HG03280 (cell line): ENCODE results near the gene HECTD3.

ENCODE experiments used
- ATAC-seq: cut with Tn5 transposase; IDR thresholded peaks from one replicate; pipeline ENCODE4 v1.9.1; 2021; ENCODE audit warnings: mild to moderate bottlenecking, moderate library complexity; ENCODE audit not compliant: unreplicated experiment

The HECTD3 gene

DNA sequence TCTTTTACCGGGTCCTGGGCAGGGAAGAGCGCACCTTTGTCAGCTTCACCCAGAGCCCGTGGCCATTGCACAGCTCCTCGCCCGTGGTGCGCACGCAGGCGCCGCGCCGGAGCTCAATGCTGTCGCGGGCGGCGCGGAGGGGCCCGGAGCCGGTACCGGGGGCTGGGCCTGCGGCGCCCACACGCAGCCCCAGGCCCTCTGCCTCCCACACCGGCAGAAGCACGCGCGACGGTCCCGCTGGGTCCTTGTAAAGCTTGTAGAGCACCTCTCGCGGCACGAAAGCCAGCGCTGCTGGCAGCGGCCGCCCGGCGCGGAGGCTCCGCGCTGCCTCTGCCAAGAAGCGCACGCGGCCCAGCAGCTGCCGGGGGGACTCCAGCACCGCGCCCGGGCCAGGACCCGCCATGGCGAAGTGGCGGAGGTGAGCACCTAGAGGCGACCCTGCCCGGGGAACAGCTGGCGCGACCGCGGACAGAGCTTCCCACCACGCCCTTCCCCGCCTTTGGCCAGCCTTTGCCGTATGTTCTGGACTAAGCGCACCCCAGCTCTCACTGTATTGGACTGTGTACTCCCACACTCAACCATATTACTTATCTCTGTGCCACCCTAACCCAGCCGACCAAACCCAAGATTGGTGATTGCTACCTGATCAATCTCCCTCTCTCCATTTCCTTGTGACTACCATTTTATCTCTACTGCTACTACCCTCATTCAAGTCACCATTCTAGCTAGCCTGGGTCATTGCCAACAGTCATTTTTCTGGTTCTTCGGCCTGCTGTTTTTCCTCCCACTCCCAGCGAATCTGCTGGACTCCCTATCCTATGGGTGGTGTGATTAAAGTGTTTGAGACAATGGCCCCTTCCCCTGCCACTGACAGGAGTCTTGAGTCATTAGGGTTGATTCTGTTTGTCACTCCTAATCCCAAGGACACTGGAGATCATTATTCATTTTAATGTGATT lies at the start of gene HECTD3:
Gene HECTD3, minus strand, starts transcription at position 470 of the 957 bp plus-strand sequence. Its CDS starts 67 bp downstream, at position 403.
- peak; percentile 66 for ATAC-seq

DNA sequence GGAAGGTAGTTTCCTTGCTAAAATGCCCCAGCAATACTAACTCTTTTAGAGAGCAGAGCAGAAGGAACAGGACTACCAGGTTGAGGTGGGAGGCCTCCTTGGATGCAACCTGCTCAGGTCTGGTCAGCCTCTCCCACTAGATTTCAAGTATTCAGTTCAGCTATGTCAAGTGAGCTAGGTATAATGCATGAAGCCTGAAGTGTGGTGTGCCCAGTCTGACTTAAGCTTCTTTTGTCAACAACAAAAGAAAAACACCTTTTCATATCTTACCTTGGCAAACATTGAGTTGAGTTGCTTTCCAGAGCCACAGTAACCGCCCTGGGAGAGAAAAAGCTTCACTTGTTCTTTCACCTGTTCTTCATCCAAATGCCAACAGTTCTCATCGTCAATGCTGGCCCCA lies 48.7 kb upstream of the HECTD3 start:
- no peak for ATAC-seq

DNA sequence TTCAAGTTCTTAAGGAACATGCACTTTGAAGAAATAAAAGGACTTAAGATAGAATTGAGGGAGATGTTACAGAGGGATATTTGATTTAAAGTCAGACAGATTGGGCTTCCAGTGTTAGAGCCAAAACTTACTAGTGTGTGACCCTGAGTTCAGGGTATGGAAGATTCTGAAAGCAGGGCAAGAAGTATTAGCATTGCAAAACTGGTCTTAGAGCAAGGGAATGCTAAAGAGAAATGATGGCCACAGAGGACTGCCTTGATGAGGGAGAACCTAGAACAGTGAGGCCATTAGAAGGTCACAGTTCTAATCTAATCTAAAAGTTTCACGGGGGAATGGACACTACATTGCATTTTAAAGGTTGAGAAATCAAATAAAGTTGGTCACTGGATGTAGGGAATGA lies 46.4 kb upstream of the HECTD3 start:
- no peak for ATAC-seq

DNA sequence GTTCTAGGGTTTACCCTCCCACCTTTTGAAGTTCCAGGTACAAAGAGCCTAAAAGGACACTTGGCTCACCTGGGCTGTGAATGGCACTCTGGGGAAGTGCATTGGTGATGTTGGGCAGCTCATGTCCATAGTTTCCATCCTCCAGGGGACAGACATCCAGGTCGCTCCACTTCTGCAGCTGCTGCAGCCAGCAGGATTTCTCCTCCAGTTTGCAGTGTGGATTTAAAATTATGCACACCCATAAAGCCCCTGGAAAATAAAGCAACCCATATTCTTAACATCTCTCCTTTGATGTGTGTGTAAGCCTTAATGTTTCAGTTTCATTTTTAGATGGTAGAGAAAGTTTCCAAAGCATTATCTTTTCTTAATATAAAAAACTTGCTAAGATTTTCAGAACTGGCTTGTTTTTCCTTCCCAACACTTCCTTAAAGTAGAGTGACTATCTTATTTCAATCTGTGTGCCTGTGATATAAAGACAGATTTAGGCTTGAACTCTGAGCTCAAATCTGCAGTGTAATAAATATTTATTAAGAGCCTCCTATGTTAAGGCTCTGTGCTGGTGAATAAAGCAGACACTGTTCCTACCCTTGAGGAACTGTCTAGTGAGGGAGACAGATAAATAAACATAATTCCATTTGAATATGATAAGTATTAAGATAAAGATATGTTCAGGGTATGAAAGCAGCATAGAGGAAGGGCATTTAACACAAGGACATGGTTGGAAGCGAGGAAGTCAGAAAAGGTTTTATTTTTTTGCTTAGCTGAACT lies 40.1 kb upstream of the HECTD3 start:
- no peak for ATAC-seq

DNA sequence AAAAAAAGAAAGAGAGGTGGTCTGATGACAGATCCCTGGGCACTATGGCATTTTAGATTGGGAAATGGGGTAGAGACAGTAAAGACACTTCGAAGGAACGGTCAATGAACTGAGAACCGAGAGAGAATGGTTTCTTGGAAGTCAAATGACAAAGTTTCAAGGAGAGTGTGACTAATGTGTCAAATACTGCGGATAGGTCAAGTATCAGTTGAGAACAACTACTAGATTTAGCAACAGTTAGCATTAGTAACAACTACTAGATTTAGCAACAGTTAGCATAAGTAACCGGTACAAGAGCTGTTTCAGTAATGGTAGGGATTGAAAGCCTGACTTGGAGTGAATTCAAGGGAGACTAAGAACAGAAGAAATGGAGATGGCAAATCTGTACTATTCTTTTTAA lies 35.9 kb upstream of the HECTD3 start:
- ATAC-seq: no peak

DNA sequence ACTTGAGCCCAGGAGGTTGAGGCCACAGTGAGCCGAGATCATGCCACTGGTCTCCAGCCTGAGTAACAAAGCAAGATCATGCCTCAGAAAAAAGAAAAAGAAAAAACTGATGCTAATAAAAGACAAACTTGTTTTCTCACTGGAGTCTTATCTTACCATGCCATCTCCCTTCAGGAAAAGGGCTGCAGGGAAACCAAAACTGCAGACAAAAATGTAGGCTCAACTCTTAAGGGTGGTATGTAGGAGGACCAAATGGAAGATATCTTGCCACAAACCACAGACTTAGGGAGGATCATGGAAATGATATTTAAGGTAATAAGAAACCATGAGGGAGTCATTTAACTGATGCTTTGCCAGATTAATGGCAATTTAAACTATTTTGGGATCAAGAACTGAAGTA lies 33.8 kb upstream of the HECTD3 start:
- no peak for ATAC-seq

DNA sequence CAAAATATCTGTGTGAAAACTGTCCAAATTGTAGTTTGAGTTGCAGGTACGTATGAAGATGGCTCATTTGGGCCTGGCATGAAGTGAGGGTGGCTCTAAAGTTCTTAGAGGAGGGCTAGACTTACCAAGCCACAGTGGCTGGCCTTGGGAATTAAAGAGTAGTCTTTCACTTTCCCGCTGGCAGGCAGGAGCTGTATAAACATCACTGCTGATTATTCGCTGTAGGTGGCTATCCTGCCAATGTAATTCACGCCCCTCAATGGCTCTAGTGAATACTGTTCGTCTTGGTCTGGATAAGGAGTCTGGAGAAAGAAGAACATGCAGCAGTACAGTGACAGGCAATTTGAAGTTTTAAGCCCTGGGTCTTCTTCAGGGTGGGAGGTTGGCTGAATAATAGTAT lies 32.0 kb upstream of the HECTD3 start:
- ATAC-seq: no peak

DNA sequence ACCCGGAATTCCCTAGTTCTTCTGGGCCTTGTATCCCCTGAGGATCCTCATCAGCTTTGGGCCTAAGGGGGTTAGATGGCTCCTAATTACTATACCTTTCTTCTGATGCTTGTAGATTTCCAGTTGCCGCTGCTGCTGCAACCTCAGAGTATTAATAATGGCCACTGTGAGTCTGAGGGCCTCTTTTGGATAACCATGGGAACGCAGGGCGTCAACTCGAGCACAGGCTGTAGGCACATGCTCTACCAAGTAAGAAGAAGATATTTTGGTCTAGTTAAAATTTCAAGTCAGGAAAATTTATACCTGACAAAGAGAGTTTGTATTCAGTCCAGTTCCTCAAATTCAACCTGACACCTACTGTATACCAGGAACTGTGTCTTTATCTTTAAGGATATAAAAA lies 29.2 kb upstream of the HECTD3 start:
- ATAC-seq: no peak

DNA sequence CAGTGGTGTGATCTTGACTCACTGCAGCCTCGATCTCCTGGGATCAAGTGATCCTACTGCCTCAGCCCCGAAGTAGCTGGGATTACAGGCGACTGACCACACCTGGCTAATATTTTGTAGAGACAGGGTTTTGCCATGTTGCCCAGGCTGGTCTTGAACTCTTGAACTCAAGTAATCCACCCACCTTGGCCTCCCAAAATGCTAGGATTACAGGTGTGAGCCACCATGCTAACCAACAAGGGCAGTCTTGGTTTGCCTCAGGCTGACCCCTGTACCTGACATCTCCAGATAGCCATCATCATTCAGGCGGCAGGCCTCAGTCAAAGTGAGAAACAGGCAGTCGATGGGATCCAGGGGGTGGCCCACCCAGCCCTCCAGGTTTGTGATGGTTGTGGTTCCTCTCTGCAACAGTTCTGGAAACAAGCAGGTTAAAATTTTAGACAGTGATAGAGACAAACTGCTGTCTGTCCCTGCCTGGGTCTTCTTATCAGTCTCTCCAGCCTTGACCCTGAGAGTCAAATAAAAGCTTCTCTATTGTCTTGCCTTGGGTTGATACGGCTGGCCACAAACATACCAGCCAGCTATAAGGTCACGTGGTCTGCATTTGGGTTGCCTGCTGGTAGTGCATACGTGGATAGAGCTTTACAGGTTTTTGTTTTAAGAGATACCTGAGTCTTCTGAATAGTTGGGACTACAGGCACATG lies 27.7 kb upstream of the HECTD3 start:
- no peak for ATAC-seq

DNA sequence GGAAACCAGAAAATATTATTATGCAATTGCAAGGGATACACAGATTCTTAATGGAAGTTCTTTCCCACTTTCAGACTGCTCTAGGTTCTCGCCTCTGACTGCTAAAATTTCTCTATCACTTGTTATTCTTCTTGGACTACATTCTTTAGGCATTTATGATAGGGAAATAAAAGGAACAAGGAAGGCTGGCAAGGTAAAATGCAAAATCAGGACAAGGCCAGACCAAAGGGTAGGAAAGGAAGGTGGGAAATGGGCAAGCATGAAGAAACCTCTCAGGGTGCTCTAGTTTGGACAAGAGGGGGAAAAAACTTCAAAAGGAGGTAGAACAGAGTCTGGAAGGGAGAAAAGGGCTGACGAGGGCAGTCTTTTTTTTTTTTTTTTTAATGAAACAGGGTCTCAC lies 27.1 kb upstream of the HECTD3 start:
- no peak for ATAC-seq

DNA sequence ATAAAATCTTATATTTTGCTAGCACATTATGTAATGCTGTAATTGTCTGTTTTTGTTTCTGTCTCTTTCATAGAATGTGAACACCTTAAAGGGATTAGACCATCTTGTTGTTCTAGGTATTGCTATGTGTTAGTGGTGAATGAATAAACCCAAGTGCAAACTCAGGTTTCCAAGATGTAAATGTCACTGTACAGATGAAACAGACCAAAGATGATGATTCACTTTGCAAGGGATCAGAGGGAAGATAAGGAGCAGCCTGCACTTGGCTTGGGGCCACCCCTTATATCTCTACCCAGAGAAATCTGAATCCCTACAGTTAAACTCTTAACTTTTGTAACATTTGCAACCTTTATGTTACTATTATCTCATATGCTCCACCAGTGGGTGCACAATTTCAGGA lies 26.3 kb upstream of the HECTD3 start:
- ATAC-seq: no peak

DNA sequence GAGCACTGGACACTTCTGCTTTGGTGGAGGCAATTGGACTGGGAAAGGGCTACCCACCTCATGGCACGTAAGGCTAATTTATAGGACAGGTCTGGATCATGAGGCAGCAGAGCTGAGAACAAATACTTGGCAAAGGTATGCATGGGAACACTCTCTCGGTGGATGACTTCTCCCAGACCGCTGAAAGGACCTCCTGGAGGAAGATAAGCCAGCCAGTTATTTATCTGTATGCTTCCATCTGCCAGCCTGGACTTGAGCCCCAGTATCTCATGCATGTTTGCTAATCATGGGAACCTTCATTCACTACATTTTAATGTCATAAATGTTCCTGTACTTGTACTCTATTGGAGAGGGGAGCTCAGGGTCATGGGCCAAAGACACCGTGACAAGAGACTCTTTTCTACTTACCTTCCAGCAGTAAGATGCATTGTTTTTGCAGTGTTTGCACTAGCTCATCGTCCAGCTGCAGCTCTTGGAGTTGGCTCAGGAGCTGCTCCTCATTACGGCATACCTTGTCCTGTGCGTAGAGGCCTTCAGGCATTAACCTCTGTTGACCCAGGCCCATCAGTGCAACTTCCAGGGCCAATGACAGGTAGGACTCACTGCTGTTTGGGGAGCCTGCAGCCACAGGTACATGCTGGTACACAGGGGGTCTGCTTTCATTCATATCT lies 24.6 kb upstream of the HECTD3 start:
- no peak for ATAC-seq

DNA sequence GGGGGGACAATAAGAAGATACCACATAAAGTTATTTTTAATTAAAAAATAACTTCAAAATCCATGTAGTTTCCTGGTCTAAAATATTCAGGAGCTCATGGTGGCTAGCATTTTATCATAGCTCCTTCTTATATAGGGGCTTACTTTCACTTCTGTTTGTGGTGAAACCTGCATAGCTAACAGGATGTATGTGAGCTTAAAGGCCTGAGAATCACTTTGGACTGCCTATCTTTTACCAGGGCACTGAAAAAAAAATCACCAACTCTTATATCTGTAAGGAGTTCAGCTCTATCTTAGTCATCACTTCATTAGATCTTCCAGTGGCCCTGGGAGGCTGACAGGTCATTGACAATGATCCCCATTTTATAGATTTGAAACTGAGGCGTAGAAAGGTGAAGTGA lies 22.2 kb upstream of the HECTD3 start:
- no peak for ATAC-seq

DNA sequence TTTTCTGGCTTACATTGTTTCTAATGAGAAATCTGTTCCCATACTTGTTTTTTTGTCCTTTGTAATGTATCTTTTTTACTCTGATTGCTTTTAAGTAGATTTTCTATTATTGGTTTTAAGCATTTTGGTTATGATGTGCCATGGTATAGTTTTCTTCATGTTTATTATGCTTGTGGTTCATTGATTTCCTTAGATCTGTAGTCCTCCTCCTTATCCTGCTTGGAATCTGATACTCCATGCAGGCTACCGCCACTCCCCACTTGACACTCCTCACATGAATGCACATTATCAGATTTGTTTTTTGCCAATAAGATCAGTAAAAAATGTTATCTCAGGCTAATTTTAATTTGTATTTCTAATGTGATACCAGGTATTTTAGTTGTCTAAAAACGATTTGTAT lies 21.7 kb upstream of the HECTD3 start:
- ATAC-seq: no peak

DNA sequence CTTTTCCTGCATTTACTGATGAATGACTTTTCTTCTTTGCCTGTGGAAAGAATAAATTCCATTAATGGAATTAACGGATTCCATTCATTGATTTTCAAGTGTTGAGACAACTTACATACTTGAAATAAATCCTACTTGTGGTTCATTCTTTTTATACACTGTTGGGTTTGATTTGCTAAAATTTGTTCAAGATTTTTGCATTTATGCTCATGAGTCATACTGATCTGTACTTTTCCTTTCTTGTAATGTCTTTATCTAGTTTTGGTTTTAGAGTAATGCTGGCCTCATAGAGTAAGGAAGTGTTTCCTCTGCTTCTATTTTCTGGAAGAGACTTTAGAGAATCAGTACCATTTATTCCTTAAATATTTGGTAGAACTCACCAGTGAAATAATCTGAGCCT lies 15.3 kb upstream of the HECTD3 start:
- no peak for ATAC-seq

DNA sequence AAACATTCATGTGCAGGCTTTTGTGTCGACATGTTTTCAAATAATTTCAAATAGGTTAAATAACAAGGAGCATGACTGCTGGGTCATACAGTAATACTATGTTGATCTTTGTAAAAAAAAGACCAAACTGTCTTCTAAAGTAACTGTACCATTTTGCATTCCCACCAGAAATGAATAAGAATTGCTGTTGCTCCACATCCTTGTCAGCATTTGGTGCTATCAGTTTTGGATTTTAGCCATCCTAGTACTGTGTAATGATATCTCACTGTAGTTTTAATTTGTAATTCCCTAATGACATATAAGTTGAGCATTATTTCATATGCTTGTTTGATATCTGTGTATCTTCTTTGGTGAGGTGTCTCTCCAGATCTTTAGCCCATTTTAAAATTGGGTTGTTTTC lies 12.5 kb upstream of the HECTD3 start:
- no peak for ATAC-seq

DNA sequence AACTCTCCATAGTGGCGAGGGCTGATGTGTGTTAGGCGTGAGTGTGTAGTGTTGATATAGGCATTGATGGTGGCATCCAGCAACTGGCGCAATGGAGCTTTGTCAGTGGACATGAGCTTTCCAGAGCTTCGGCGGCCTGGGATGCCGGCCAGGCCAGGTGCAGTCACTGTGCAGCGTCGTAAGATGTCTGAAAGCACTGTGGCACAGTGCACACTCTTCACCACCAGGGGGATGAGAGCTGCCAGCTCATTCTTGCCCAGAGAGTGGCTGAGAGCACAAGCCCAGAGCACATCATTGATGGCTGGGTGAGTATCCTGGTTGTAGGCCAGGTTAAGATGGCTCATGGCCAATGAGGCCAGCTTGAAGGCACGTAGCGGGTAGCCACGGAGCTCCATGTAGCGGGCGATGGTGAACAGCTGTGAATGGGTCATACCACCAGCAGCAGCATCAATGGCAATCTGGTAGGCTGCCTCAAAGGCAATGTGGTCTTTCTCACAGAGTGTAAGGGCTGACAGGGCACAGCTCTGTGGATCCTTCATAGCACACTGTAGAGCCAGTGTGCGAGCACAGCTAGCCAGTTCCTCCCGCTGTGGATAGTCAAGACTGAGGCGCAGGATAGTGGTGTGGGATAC lies 7.6 kb upstream of the HECTD3 start:
- peak; percentile 70 for ATAC-seq

DNA sequence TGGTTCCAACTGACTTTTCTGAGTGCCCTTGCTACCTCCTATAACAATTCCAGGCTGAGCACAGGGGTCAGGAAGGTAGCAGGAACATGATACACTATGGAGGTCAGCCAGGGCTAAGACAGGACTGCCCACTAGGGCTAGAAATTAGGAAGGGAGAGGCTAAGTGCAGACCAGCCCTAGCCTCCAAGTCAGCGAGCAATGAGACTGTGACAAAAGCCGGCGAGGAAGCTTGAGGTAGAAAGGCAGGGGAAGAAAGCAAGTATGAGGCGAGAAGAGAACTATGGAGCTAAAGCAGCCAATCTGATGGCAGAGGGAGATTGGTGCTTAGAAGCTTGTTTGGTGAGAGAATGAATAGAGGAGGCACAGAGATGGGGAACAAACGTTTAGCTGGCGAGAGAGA lies 5.6 kb upstream of the HECTD3 start:
- no peak for ATAC-seq

DNA sequence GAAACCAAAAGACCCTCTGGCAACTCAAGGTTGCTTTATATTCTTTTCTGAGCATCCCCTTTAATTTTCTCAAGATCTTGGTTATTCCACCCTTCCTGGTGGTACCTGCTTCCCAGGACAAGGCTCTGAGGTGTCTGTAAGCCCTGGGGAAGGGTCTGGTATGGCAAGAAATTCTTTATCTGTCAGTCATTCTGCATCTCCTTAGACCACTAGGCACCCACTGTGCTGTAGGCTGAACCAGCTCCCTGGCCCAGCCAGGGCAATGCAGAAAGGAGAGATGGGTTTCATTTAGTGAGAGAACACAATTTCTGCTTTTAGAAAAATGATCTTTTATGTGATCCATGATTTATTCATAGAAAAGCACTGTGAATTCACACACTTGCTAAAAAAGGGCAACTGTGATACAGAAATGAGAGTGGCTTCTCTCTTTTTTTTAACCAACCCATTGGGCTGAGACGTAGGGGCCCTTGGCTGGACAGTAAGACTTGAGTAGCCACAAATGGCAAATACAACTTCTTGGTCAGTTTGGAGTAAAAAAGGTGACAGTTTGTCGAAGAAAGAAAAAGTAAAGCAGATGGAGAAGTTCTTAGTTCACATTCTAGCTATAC lies 5.1 kb upstream of the HECTD3 start:
- ATAC-seq: no peak

DNA sequence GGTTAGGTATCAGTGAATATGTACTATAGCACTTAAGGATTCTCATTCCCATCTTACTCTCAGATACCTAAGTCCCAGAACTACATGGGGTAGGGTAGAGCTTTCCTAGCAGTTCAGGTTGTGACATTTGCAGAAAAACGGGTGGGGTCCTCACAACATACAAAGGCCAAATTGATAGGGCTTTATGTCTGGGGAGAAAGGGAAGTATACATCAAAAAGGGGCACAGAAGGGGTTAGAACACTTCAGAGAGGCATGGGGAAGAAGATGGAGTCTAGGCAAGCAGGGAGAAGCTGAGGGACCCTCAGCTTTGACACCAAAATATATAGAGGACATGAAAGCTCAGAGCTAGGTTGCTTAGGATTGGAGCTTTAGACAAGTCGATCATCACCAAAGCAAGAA lies 4.6 kb upstream of the HECTD3 start:
- ATAC-seq: no peak
